Measurements from ENCODE around the gene MYH3. TPM values are rescaled to one million over a fixed set of nuclear protein-coding genes. Genes with fewer than 3 reads are reported as not detected.
A peak's percentile ranks its signal among the peaks of the same experiment; 100 is the strongest.

Gene MYH3
- polyA plus RNA-seq, 2 of the 4 experiments (the other 2 are of a cell fraction) = 1.6 to 2.1 TPM

GRCh38 chr17:10612957-10613744, 44.0 kb downstream of the MYH3 start:
- DNase-seq (ENCODE audit: low read depth in 1 of 2, low spot score in 1 of 2) (no peak), FAIRE-seq (peak; percentile 32), ATAC-seq (no peak)
- no peaks in the 10 kb centered on the region for H3K9me3 ChIP-seq
- TF ChIP-seq ESRRA (IDR thresholded peaks at IDR 0.05; ENCODE audit: borderline replicate concordance, low read length) (no peak), E2F6 (IDR thresholded peaks at IDR 0.05; ENCODE audit: borderline replicate concordance, low read depth) (no peak), ZNF302 (CRISPR knock-in tag; IDR thresholded peaks at IDR 0.05) (no peak), HOXB5 (CRISPR knock-in tag; IDR thresholded peaks at IDR 0.05) (no peak), RARB (CRISPR knock-in tag; IDR thresholded peaks at IDR 0.05) (no peak), POLR2AphosphoS2 (conservative IDR thresholded peaks at IDR 0.05; ENCODE audit: low read length) (no peak), RNF2 (IDR thresholded peaks at IDR 0.05; ENCODE audit: borderline replicate concordance, low read depth) (no peak), HOXA7 (CRISPR knock-in tag; IDR thresholded peaks at IDR 0.05) (no peak), KDM1A (IDR thresholded peaks at IDR 0.05; ENCODE audit: low read depth) (no peak), ELK1 (IDR thresholded peaks at IDR 0.05; ENCODE audit: low read depth, low read length) (no peak), NFE2L2 (conservative IDR thresholded peaks at IDR 0.05; ENCODE audit: low read length) (no peak), POLR2A (IDR thresholded peaks at IDR 0.05; ENCODE audit: low read length) (no peak), NPAS2 (CRISPR knock-in tag; IDR thresholded peaks at IDR 0.05; ENCODE audit: borderline replicate concordance) (no peak)
- H3K27ac ChIP-seq = no peak overlapping the region
- CTCF ChIA-PET = interaction anchor here (1.0 to 14.2 kb wide), 8 partner anchors 11 to 634 kb away, joined by 4 to 614 read pairs (median 61); no protein-coding TSS in a partner anchor
- H3K4me2 ChIP-seq = no peak overlapping the region; the same call in 2 of the 3 replicates
- POLR2A ChIA-PET = no interaction called here
- H3K4me1 ChIP-seq = peaks cover 6% of the 10 kb centered on the region; the same call in 1 of the 3 replicates
- no peak overlapping the region for H3K4me3 ChIP-seq
- WGBS (ENCODE audit: missing lambda C conversion rate) = 59% methylated on average over 6 of the region's 6 CpGs

- Histone ChIP-seq H3K4me2 (no peak overlapping the region), H3K4me1 (peaks cover 6% of the 10 kb centered on the region; the same call in 1 of the 3 replicates), H3K27ac (no peak overlapping the region), H3K9me3 (no peaks in the 10 kb centered on the region), H3K4me3 (no peak overlapping the region)
- no peak for FAIRE-seq
- 30% methylated on average over 8 of the region's 8 CpGs for WGBS (ENCODE audit: missing lambda C conversion rate)
- POLR2A ChIA-PET = no interaction called here
- DNase-seq (ENCODE audit: low read depth in 1 of 2, low spot score in 1 of 2) = no peak
- TF ChIP-seq JUN (IDR thresholded peaks at IDR 0.05) (no peak), FOXS1 (CRISPR knock-in tag; IDR thresholded peaks at IDR 0.05) (no peak), CEBPB (IDR thresholded peaks at IDR 0.05) (no peak), CBX2 (IDR thresholded peaks at IDR 0.05; ENCODE audit: borderline replicate concordance, low read depth) (no peak), NPAS2 (CRISPR knock-in tag; IDR thresholded peaks at IDR 0.05; ENCODE audit: borderline replicate concordance) (no peak), ESRRA (IDR thresholded peaks at IDR 0.05; ENCODE audit: borderline replicate concordance, low read length) (no peak), FOSL2 (IDR thresholded peaks at IDR 0.05) (no peak), FOSL2 (CRISPR knock-in tag; IDR thresholded peaks at IDR 0.05) (no peak), HOXB13 (CRISPR knock-in tag; IDR thresholded peaks at IDR 0.05; ENCODE audit: low read depth) (no peak), EP300 (IDR thresholded peaks at IDR 0.05) (no peak), GATA3 (IDR thresholded peaks at IDR 0.05; ENCODE audit: borderline replicate concordance) (no peak), RCOR1 (IDR thresholded peaks at IDR 0.05; ENCODE audit: low read depth, low read length) (no peak), PBX3 (IDR thresholded peaks at IDR 0.05) (no peak), JUNB (IDR thresholded peaks at IDR 0.05) (no peak), TP53 (CRISPR knock-in tag; IDR thresholded peaks at IDR 0.05) (no peak), ELK1 (IDR thresholded peaks at IDR 0.05; ENCODE audit: low read depth, low read length) (no peak), CBX8 (IDR thresholded peaks at IDR 0.05) (no peak), ZSCAN20 (CRISPR knock-in tag; IDR thresholded peaks at IDR 0.05) (no peak)
- ATAC-seq = no peak
- CTCF ChIA-PET = interaction anchor here (0.8 to 14.2 kb wide), 7 partner anchors 8 to 656 kb away, joined by 3 to 614 read pairs (median 7); no protein-coding TSS in a partner anchor
Observed at GRCh38 chr17:10610884-10611283, 46.2 kb downstream of the MYH3 start.
